Transverse colon (tissue), 4 donors: ENCODE results near the gene SLMAP. TPM values are rescaled to one million over a fixed set of nuclear protein-coding genes. Genes with fewer than 3 reads are reported as not detected.

ENCODE experiments used
- DNase-seq: peaks from one replicate; pipeline ENCODE4 v3.0.0-alpha.2; 2019
- H3K27ac ChIP-seq, 4 donors: fragments of 200-600 bp; sonication (generic); 2 replicates each; pipeline ENCODE4 v1.5.1; 2016 to 2018; ENCODE audit warnings: inconsistent platforms in 4 of 4
- H3K27me3 ChIP-seq: fragments of 200-600 bp; sonication (generic); 2 replicates; pipeline ENCODE4 v1.5.1; 2017; ENCODE audit warnings: inconsistent platforms
- H3K36me3 ChIP-seq, 4 donors: fragments of 200-600 bp; sonication (generic); 2 replicates each; pipeline ENCODE4 v1.5.1; 2017 to 2019; ENCODE audit warnings: inconsistent platforms in 4 of 4
- H3K4me1 ChIP-seq, 4 donors: fragments of 200-600 bp; sonication (generic); 2 replicates each; pipeline ENCODE4 v1.5.1; 2017 to 2020; ENCODE audit warnings: inconsistent platforms in 4 of 4
- H3K4me3 ChIP-seq, 4 donors: fragments of 200-600 bp; sonication (generic); 1 replicate in 1 of 4; 2 replicates in 3 of 4; pipeline versions ENCODE4 v1.5.1 to v1.6.1; 2017 to 2019; ENCODE audit warnings: inconsistent platforms in 4 of 4
- H3K9me3 ChIP-seq, 2 donors: fragments of 200-600 bp; sonication (generic); 2 replicates each; pipeline ENCODE4 v1.5.1; 2017 to 2019; ENCODE audit warnings: inconsistent platforms in 2 of 2
- CTCF ChIP-seq, 5 experiments: fragments of 200-600 bp in 3 of 5; fragments of 450-650 bp in 2 of 5; sonication (generic) in 3 of 5; IDR thresholded peaks; 1 replicate in 2 of 5; 2 replicates in 3 of 5; pipeline ENCODE4 v1.5.1; 2016 to 2017; ENCODE audit warnings: antibody characterized with exemption in 5 of 5, inconsistent platforms in 3 of 5, mild to moderate bottlenecking in 2 of 5, moderate library complexity in 1 of 5
- EP300 ChIP-seq: sonication (generic); formaldehyde crosslinking; IDR thresholded peaks from one replicate; pipeline ENCODE4 v1.6.1; 2017; ENCODE audit warnings: antibody characterized with exemption, low read depth
- POLR2A ChIP-seq: fragments of 450-650 bp; IDR thresholded peaks from one replicate; pipeline ENCODE4 v1.6.1; 2016; ENCODE audit warnings: antibody characterized with exemption, mild to moderate bottlenecking, moderate library complexity
- POLR2AphosphoS5 ChIP-seq, 3 donors: sonication (generic); formaldehyde crosslinking; IDR thresholded peaks; one replicate each; pipeline ENCODE4 v1.6.1; 2016; ENCODE audit warnings: antibody characterized with exemption in 3 of 3
- WGBS, 2 donors: methylation state at CpG; one replicate each; pipeline ENCODE4 v1.1.5; 2018; ENCODE audit warnings: low coverage in 1 of 2; 5-methylcytosine and 5-hydroxymethylcytosine counted together
- in situ Hi-C, 4 donors: fragments of 200-750 bp; cut with MboI; loops; one replicate each; pipeline versions ENCODE4 v1.15.0 to v1.15.1; 2017; ENCODE audit warnings: low sequenced_read_pairs in 3 of 4, low pct_ligation_motif_present in 1 of 4, low pct_unique_long_range_greater_than_20kb in 1 of 4
- intact Hi-C: fragments of 100-400 bp; cut with DNase I; formaldehyde crosslinking; loops from one replicate; pipeline ENCODE4 v1.15.1; 2023; ENCODE audit warnings: low total_unique reads
- total RNA-seq, 4 donors: library from RNA; depleted of rRNA; stranded (reverse); fragments of >200 nt; gene quantifications; one replicate each; pipeline ENCODE4 v1.1.0, GENCODE V29; 2016

The SLMAP gene
- total RNA-seq, 4 donors from 2014 or later: 111 to 162 (median 119) TPM

DNA sequence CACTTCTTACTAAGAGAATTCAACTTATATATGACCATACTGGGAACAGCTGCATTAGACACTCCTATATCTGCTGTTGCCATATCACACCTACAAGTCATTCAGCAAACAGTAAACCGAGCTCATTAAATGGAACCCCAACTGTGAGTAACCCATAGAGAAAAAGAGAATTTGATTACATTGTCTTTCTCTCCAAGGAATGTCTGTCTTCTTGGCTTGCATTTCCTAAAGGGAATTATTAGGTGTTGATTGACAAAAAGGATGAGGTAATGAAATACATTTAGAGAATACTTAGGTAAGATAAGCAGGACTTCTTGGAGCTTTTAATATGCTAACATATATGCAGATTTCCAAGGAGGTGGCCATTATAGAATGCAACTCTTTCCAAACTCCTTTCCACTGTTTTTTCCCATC, 76.8 kb downstream of the SLMAP start:
- in situ Hi-C loops: loop anchor here in 1 of 4 donors (25.0 kb wide), 1 partner anchor 171 kb away; no protein-coding TSS in a partner anchor
- H3K27me3 ChIP-seq: no peaks in the 10 kb centered on the region

GRCh38 chr3:57833763-57834162, 77.7 kb downstream of the SLMAP start:
- Histone ChIP-seq H3K27me3 (no peaks in the 10 kb centered on the region), H3K27ac (no peak overlapping the region), H3K9me3 (no peaks in the 10 kb centered on the region), H3K4me1 (no peaks in the 10 kb centered on the region), H3K4me3 (no peak overlapping the region), H3K36me3 (peaks cover 0 to 9% (median 0%) of the 10 kb centered on the region in 4 donors)
- in situ Hi-C loops: loop anchor here in 1 of 4 donors (25.0 kb wide), 1 partner anchor 171 kb away; no protein-coding TSS in a partner anchor
- 88 to 100% methylated on average over 1 of the region's 1 CpG for WGBS, 2 donors
- TF ChIP-seq EP300 (no peak), POLR2AphosphoS5 (IDR thresholded peaks at IDR 0.05) (no peak), POLR2A (no peak), CTCF (IDR thresholded peaks at IDR 0.05) (no peak)
- intact Hi-C loops: no loop called here
- no peak for DNase-seq

More for the DNA sequence above, 76.8 kb downstream of the SLMAP start:
- no peak for TF ChIP-seq POLR2AphosphoS5 (IDR thresholded peaks at IDR 0.05)
- no peak for TF ChIP-seq POLR2A
- no peak for TF ChIP-seq CTCF (IDR thresholded peaks at IDR 0.05)
- TF ChIP-seq EP300: no peak
- intact Hi-C loops: no loop called here
- 76 to 100% methylated on average over 1 of the region's 1 CpG for WGBS, 2 donors
- Histone ChIP-seq H3K9me3 (no peaks in the 10 kb centered on the region), H3K27ac (no peak overlapping the region), H3K4me1 (peaks cover 0 to 5% (median 2%) of the 10 kb centered on the region in 4 donors), H3K36me3 (peaks cover 0 to 9% (median 0%) of the 10 kb centered on the region in 4 donors), H3K4me3 (no peak overlapping the region)
- DNase-seq: no peak

- no peak overlapping the region for H3K27ac ChIP-seq
- no peaks in the 10 kb centered on the region for H3K4me1 ChIP-seq
- H3K4me3 ChIP-seq: no peak overlapping the region
- in situ Hi-C loops: loop anchor here in 1 of 4 donors (25.0 kb wide), 1 partner anchor 175 kb away; no protein-coding TSS in a partner anchor
- H3K9me3 ChIP-seq: no peaks in the 10 kb centered on the region
- 76 to 86% methylated on average over 2 to 3 of the region's 3 CpGs for WGBS, 2 donors
- DNase-seq: no peak
- no peaks in the 10 kb centered on the region for H3K27me3 ChIP-seq
- peaks cover 0 to 9% (median 0%) of the 10 kb centered on the region in 4 donors for H3K36me3 ChIP-seq
- no peak for TF ChIP-seq POLR2A
- TF ChIP-seq EP300: no peak
- TF ChIP-seq POLR2AphosphoS5 (IDR thresholded peaks at IDR 0.05): no peak
- TF ChIP-seq CTCF (IDR thresholded peaks at IDR 0.05): no peak
- intact Hi-C loops: no loop called here
Observed at GRCh38 chr3:57837686-57838085, 81.6 kb downstream of the SLMAP start.

- Histone ChIP-seq H3K4me1 (no peaks in the 10 kb centered on the region), H3K9me3 (no peaks in the 10 kb centered on the region), H3K27ac (no peak overlapping the region), H3K36me3 (peaks cover 0 to 9% (median 0%) of the 10 kb centered on the region in 4 donors), H3K4me3 (no peak overlapping the region), H3K27me3 (no peaks in the 10 kb centered on the region)
- DNase-seq: no peak
- TF ChIP-seq CTCF (IDR thresholded peaks at IDR 0.05) (no peak), POLR2AphosphoS5 (IDR thresholded peaks at IDR 0.05) (no peak), EP300 (no peak), POLR2A (no peak)
- intact Hi-C loops: no loop called here
- in situ Hi-C loops: loop anchor here in 1 of 4 donors (25.0 kb wide), 1 partner anchor 176 kb away; no protein-coding TSS in a partner anchor
- WGBS, 2 donors: 99 to 100% methylated on average over 3 of the region's 3 CpGs
Observed at GRCh38 chr3:57838627-57839026, 82.5 kb downstream of the SLMAP start.
